Fibroblast of peridontal ligament (primary cell): ENCODE results near the gene MBD3L1.
A peak's percentile ranks its signal among the peaks of the same experiment; 100 is the strongest.

Source experiments
- DNase-seq: peaks from one replicate; pipeline ENCODE4 v3.0.0-alpha.2; 2010; ENCODE audit errors: extremely low read depth

Gene MBD3L1

GRCh38 chr19:8832132-8833021, at the start of gene MBD3L1, which contains the start of gene ZNF558:
TSS of gene MBD3L1 (plus strand) at chr19:8832377. CDS start at chr19:8842679, 10,302 bp downstream.
TSS of gene ZNF558 (minus strand) at chr19:8832304. CDS start at chr19:8822659, 9,645 bp downstream.
- peak; percentile 97 for DNase-seq

- DNase-seq, result no peak
These were observed 37.4 kb upstream of the MBD3L1 start for GRCh38 chr19:8794823-8795222.

GRCh38 chr19:8806661-8807060, 25.5 kb upstream of the MBD3L1 start:
- peak; percentile 3 for DNase-seq

- DNase-seq, result peak; percentile 16
These were observed 20.6 kb upstream of the MBD3L1 start for GRCh38 chr19:8811315-8812172.

GRCh38 chr19:8814176-8814575, 18.0 kb upstream of the MBD3L1 start:
- DNase-seq, result no peak

- no peak for DNase-seq
These were observed 16.4 kb upstream of the MBD3L1 start for GRCh38 chr19:8815780-8816179.

- no peak for DNase-seq
These were observed 11.9 kb upstream of the MBD3L1 start for GRCh38 chr19:8820234-8820633.

- no peak for DNase-seq
These were observed 10.4 kb upstream of the MBD3L1 start for GRCh38 chr19:8821748-8822241.

GRCh38 chr19:8826371-8826770, 5.8 kb upstream of the MBD3L1 start:
- no peak for DNase-seq

GRCh38 chr19:8827277-8827676, 4.9 kb upstream of the MBD3L1 start:
- DNase-seq, result no peak

GRCh38 chr19:8831373-8831772, 804 bp upstream of the MBD3L1 start:
- peak; percentile 29 for DNase-seq

GRCh38 chr19:8831832-8832131, 395 bp upstream of the MBD3L1 start:
- DNase-seq, result no peak

GRCh38 chr19:8835446-8835845, 3.3 kb downstream of the MBD3L1 start:
- DNase-seq, result no peak

- no peak for DNase-seq
These were observed 3.7 kb downstream of the MBD3L1 start for GRCh38 chr19:8835877-8836276.

GRCh38 chr19:8840708-8841107, 8.5 kb downstream of the MBD3L1 start:
- DNase-seq, result no peak

- no peak for DNase-seq
These were observed 14.6 kb downstream of the MBD3L1 start for GRCh38 chr19:8846819-8847218.

- DNase-seq, result no peak
These were observed 17.1 kb downstream of the MBD3L1 start for GRCh38 chr19:8849232-8849631.

- DNase-seq, result no peak
These were observed 18.3 kb downstream of the MBD3L1 start for GRCh38 chr19:8850488-8850887.

GRCh38 chr19:8858260-8858659, 26.1 kb downstream of the MBD3L1 start:
- DNase-seq, result no peak

- DNase-seq, result no peak
These were observed 34.2 kb downstream of the MBD3L1 start for GRCh38 chr19:8866344-8866743.

GRCh38 chr19:8877854-8878705, 45.9 kb downstream of the MBD3L1 start:
- no peak for DNase-seq
